GM13977 (cell line): ENCODE data around the gene RAB3GAP2.

Experiments used
- DNase-seq: peaks from one replicate; pipeline ENCODE4 v3.0.0; 2012; ENCODE audit warnings: low spot score
- in situ Hi-C: fragments of 300-500 bp; cut with MboI; formaldehyde crosslinking; loops from one replicate; pipeline ENCODE4 v1.12.0; 2022; ENCODE audit warnings: low sequenced_read_pairs, low pct_unique_long_range_greater_than_20kb, mixed read lengths, inconsistent platforms; ENCODE audit not compliant: unreplicated experiment
- TF ChIP-seq, protein P1 (sequence below): IDR thresholded peaks from 2 replicates; pipeline ENCODE4 v1.5.1; 2012; ENCODE audit warnings: mild to moderate bottlenecking, control low read depth; ENCODE audit not compliant: insufficient read depth; ENCODE audit errors: extremely low read depth, missing control alignments

RAB3GAP2 gene

DNA sequence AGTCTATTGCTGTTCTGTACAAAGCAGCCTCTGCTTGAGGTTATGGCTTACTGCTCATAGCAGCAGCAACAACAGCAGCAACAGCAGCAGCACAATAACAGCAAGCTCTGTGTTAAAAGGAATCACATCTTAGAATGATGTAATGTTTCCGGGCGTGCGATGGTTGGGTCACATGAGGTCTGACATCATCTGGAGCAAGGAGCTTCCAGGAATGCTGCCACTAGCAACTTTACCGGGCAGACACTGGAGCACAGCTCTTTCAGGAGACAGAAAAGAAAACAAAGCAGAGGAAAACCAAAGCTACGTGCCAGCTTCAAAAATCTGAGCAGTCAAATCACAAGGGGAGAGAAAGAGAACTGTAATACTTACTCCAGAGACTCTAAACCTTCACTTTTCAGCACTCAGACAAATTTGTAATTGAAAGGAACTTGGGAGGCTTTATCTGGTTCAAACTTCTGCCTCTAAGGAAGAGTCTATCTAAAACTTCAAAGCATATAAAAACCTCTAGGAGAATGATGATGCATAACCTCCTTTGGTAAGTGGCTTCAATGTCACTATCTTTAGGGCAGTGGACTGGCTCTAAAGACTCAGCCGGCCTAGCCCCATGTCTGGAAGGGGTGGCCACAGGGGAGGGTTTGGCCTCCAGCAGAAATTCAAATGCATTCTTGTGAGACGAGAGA lies 28.3 kb upstream of the RAB3GAP2 start:
- TF ChIP-seq, protein P1, sequence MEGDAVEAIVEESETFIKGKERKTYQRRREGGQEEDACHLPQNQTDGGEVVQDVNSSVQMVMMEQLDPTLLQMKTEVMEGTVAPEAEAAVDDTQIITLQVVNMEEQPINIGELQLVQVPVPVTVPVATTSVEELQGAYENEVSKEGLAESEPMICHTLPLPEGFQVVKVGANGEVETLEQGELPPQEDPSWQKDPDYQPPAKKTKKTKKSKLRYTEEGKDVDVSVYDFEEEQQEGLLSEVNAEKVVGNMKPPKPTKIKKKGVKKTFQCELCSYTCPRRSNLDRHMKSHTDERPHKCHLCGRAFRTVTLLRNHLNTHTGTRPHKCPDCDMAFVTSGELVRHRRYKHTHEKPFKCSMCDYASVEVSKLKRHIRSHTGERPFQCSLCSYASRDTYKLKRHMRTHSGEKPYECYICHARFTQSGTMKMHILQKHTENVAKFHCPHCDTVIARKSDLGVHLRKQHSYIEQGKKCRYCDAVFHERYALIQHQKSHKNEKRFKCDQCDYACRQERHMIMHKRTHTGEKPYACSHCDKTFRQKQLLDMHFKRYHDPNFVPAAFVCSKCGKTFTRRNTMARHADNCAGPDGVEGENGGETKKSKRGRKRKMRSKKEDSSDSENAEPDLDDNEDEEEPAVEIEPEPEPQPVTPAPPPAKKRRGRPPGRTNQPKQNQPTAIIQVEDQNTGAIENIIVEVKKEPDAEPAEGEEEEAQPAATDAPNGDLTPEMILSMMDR, result no peak
- in situ Hi-C loops, result no loop called here
- DNase-seq, result no peak

DNA sequence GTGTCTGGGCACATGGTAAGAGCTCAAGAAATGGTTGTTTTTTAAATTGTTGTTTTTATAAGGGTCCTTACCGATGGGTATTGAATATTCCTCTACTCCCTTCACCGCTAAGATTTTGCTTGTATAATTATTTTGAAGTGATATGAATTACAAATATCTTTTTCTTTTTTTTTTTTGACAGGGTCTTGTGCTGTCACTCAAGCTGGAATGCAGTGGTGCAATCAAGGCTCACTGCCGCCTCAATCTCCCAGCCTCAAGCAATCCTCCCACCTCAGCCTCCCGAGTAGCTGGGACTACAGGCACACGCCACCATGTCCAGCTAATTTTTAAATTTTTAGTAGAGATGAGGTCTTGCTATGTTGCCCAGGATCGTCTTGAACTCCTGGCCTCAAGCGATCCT lies 27.1 kb upstream of the RAB3GAP2 start:
- in situ Hi-C loops, result loop anchor here (25.0 kb wide), 1 partner anchor 438 kb away; the partner anchor contains the start of gene MTARC2

DNA sequence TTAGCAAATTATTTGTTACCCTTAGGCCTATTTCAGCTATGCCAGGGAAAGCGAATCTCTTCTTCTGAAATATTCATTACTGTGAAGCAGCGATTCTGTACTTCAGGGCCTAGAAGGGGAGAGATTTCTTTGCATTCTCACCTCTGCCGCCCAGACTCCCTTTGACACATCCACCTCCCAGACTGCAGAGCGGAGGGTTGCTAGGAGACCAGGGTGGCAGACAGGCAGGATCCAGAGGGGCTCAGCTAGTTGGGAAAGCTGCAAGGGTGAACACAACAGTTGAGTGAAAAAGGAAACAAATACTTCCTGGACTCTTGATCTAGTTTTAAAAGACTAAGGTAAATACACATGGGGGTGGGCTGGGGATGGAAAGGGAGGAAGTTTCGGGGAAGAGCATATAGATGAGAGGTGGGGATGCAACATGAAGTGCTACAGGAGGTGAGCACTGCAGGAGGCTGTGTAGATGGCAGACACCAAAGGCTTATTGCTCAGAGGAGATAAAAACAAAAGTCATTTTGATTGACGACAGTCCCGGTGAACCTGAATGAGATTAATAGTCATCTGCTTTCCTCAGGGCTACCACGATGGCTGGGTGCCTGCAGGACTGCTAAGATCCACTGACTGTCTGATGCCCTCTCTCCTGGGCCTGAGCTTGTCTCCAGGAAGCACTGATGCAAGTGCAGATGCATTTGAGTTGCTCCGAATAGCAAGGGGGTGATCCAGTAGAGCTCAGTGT lies 26.4 kb upstream of the RAB3GAP2 start:
- no peak for DNase-seq
- in situ Hi-C loops, result loop anchor here (25.0 kb wide), 1 partner anchor 439 kb away; the partner anchor contains the start of gene MTARC2
- TF ChIP-seq, protein P1, result no peak

More for the DNA sequence above, 27.1 kb upstream of the RAB3GAP2 start:
- DNase-seq, result no peak
- TF ChIP-seq, protein P1, result no peak

DNA sequence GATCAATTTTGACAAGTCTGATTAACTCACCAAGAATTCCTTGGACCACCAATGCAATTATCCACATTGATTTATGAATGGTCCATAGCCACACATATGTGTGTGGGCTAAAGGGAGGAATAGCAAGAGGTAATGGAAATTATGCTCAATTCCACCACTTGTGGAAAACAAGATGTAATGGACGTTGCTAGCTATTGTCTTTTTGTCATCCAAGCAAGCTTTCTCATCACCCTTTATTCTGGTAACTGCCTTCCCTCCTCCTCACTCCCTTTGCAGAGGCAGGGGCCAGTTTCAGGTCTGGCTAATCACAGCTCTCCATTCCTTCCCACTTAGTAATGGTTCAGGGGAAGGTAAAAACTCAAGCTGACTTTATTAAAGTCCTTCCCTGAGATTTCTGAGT lies 24.7 kb upstream of the RAB3GAP2 start:
- in situ Hi-C loops, result loop anchor here (25.0 kb wide), 1 partner anchor 440 kb away; the partner anchor contains the start of gene MTARC2

DNA sequence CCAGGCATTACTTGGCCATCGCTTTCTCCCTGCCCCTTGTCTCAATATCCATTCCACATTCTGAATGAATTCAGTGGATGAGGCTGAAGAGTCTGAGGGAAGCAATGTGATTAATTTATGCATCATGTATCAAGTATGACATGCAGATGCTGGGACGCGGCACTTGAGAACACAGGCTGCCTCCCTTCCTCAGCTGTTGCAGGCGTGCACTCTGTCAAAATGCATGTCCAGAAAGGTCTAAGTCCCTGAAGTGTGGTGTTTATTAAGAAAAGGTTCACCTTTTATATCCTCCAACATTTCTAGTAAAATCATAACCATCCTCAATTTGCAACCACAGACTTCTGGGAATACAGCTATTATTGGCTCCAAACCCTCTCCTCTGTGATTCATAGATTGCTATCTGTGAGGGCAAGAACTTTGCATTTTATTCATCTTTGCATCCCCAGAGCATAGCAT lies 22.6 kb upstream of the RAB3GAP2 start:
- in situ Hi-C loops, result loop anchor here (25.0 kb wide), 1 partner anchor 442 kb away; the partner anchor contains the start of gene MTARC2
- DNase-seq, result no peak
- TF ChIP-seq, protein P1, result no peak

More for the DNA sequence above, 24.7 kb upstream of the RAB3GAP2 start:
- TF ChIP-seq, protein P1, result no peak
- DNase-seq, result no peak

DNA sequence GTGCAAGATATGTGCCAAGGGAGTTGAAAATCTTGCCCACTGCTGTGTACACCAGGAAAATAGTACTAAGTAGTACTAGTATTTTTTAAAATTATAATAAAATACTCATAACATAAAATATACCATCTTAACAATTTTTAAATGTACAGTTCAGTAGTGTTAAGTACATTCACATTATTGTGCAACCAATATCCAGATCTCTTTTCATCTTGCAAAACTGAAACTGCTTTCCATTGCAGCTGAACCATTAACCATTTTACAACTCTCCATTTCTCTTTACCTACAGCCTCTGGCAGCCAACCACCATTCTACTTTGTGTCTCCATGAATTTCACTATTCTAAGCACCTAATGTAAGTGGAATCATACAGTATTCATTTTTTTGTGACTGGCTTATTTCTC lies 19.3 kb upstream of the RAB3GAP2 start:
- in situ Hi-C loops, result loop anchor here (25.0 kb wide), 1 partner anchor 446 kb away; the partner anchor contains the start of gene MTARC2
- TF ChIP-seq, protein P1, result no peak
- no peak for DNase-seq
